LNCAP (cell line): ENCODE measurements around the gene MEIG1.

ENCODE experiments used
- CTCF ChIP-seq: fragments of 450-650 bp; IDR thresholded peaks from 2 replicates; pipeline ENCODE4 v1.5.1; 2017; ENCODE audit warnings: mild to moderate bottlenecking

The MEIG1 gene

DNA sequence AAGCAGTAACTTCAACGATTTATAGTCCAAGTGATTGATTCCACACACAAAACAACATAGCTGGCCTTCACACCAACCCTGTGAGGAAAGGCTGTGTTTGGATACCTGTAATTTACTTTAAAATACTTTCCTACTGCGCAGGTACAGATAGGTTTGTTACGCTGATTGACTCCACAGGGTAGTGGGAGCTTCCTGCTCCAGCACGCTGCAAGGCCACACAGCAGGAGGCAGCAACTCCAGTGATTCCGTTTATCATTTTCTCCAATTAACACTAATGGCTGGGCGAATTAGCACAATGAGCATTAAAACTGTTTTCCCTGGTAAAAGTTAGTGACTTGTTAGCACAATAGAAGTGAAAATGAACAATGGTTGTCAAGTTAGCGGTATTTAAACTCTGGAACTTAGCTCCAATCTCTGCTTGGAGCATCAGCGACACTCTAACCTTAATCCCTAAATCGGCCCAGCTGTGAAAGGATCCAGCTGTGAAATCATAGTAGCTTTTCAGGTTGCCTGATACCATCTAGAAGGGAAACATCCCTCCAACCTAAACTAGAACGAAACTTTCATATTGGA, 6.3 kb upstream of the MEIG1 start:
- TF ChIP-seq CTCF: no peak

- TF ChIP-seq CTCF: peak; percentile 22; the same call in 1 of the 2 replicates
These were observed 5.7 kb upstream of the MEIG1 start for GRCh38 chr10:14953424-14954000.

DNA sequence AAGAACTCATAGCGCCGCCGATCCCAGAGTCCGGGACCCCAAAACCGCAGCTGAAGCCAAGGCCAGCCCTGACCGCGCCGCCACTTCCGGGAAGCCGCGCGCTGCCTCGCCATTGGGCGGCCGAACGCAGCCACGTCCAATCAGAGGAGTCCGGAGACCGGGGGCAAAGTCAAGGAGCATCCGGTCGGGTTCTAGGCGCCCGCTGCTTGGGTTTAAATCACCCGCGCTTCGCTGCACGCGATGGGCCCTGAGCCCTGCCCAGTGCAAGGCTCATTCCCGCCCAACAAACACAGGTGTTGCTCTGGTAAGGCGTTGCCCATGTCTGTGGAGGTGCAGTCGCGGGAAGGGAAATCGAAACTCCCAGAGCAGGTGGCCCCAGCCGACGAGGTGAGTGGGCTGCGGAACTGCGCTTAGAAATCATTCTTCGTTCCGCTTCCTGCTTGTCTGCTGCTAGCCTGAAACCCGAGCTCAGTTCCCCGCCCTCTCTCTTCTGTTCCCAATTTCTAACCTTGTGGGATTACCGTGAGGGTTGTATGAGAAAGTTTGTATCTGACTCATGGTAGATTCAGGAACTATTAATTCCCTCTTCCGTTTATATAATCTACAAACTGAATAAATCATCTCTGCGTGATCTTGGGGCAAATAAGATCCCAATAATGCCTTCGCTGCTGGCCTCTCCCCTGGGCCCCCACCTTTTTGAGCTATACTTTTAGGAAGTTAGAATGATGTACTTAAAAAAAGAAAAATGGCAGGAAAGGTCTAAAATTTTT, 5.0 kb upstream of the MEIG1 start, which contains the start of gene DCLRE1C:
Gene DCLRE1C, minus strand, starts transcription at position 96 of the 770 bp plus-strand sequence. Its CDS starts 86 bp downstream, at position 10.
- no peak for TF ChIP-seq CTCF

DNA sequence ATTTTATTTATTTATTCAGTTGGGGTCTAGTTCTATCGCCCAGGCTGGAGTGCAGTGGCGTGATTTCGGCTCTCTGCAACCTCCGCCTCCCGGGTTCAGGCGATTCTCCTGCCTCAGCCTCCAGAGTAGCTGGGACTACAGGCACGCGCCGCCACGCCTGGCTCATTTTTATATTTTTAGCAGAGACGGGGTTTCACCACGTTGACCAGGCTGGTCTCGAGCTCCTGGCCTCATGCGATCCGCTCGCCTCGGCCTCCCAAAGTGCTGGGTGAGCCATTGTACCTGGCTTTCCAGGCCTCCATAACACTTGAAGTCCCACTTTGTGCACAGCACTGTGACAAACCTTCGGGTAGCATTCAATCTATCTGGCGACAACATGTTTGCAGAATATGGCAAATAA, 4.3 kb upstream of the MEIG1 start:
- TF ChIP-seq CTCF: no peak

DNA sequence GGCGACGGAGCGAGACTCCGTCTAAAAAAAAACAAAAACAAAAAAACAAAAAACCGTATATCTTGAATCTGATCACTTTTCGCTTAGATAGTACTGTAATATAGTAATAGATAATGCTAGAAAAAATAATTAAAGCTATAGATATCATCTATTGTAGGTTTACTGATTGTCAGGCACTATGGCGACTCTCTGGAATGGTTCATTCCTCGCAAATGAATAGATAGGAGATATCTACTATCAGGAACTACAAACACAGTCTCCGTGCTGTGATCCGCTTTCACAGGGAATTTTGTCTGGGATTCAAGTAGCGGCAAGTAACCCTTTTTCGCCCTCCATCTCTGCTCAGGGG, 342 bp upstream of the MEIG1 start:
- TF ChIP-seq CTCF: no peak

GRCh38 chr10:14967897-14968296, 8.7 kb downstream of the MEIG1 start:
- TF ChIP-seq CTCF: no peak

- peak; percentile 82 for TF ChIP-seq CTCF
These were observed 12.8 kb downstream of the MEIG1 start for GRCh38 chr10:14971867-14972448.
